ENCODE results near the gene UBAP1L. TPM values are rescaled to one million over a fixed set of nuclear protein-coding genes. Genes with fewer than 3 reads are reported as not detected.
"Not testable (repeated sequence)": the region's sequence is repeated elsewhere in the genome, so short reads cannot be mapped to it uniquely, and the experiment has no call there.

UBAP1L gene
- 1.8 TPM for total RNA-seq

- no peak for ATAC-seq
Observed at GRCh38 chr15:65115086-65115485, at the start of gene UBAP1L. Gene UBAP1L (minus strand): TSS chr15:65115200. CDS start chr15:65106215, 8,985 bp downstream.

GRCh38 chr15:65164139-65164538 lies 49.1 kb upstream of the UBAP1L start:
- no peak for ATAC-seq

- ATAC-seq: no peak
Observed at GRCh38 chr15:65163041-65163440, 48.0 kb upstream of the UBAP1L start.

DNA sequence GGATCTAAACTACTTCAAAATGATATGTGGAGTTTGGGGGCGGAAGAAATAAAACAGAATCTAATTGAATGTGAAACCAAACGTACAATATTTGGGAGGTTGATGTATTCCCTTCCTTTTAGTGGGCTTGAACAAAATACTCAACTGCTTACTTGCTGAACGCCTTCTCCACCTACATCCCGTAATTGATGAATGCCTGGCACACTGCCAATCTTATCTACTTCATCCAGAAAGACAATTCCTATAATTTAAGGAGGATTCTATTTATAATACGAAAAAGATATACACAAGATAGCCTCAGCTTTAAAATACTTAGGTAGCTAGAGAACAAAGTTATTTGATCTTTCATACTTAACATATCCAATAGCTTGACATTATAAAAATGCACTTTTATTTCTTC lies 41.7 kb upstream of the UBAP1L start:
- no peak for ATAC-seq

DNA sequence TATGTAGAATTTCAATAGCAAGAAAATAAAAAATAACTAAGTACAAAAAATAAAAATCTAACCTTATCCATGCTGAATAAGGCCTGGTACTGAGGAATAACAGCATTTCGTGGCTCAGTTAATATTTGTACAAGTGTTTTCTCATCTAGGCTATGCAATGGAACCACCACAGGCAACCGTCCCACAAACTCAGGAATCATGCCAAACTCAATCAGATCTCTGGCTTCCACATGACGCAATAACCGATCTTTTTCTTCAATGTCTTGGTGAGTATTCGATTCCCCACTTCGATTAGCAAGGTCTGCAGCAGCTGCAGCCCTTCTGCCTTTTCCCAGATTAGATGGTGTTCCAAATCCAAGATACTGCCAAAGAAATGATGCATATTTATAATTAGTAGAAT lies 39.7 kb upstream of the UBAP1L start:
- ATAC-seq: no peak

GRCh38 chr15:65147902-65148301 lies 32.9 kb upstream of the UBAP1L start:
- ATAC-seq: no peak

DNA sequence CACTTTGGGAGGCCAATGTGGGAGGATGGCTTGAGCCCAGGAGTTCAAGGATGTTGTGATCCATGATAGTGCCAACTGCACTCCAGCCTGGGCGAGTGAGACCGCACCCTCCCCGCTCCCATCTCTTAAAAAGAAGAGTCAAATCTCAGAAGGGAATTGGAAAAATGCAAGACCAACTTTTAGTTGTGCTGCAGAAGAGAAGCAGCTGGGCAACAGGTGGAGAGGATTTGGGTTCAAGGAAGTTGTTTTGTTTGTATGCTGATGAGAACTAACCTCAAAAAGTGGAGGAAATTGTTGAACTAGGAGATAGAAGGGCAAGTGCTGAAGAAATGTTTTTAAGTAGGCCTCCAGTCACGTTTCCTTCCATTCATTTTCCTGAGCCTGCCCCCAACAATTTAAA lies 31.4 kb upstream of the UBAP1L start:
- no peak for ATAC-seq

- ATAC-seq: not testable (repeated sequence)
Observed at GRCh38 chr15:65138631-65139030, 23.6 kb upstream of the UBAP1L start.

DNA sequence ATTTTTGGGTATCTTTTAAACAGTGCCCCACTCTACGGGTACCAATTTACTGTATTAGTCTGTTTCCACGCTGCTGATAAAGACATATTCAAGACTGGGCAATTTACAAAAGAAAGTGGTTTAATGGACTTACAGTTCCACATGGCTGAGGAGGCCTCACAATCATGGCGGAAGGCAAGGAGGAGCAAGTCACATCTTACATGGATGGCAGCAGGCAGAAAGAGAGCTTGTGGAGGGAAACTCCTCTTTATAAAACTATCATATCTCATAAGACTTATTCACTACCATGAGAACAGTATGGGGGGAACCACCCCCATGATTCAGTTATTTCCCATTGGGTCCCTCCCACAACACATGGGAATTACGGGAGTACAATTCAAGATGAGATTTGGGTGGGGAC lies 22.9 kb upstream of the UBAP1L start:
- ATAC-seq: not testable (repeated sequence)

- ATAC-seq: not testable (repeated sequence)
Observed at GRCh38 chr15:65137089-65137488, 22.1 kb upstream of the UBAP1L start.

DNA sequence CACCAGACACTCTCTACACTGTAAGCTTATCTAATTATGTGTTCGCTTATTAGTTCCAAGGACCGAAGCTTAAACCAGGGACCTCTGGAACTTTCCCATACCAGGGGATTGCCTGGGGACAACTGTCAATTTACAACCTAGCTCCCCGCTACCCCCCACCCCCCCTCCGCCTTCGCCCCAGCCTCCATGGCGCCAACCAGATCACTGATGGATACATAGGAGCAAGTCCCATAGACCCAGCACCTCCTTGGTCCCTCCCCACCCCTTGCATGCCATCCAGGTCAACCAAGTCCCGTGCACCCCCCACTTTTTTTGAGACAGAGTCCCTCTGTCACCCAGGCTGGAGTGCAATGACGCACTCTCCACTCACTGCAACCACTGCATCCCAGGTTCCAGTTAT lies 19.5 kb upstream of the UBAP1L start:
- no peak for ATAC-seq

GRCh38 chr15:65133548-65134200 lies 18.7 kb upstream of the UBAP1L start, which contains the start of gene PDCD7:
Gene PDCD7 (minus strand): TSS chr15:65133808. CDS start chr15:65133781, 27 bp downstream.
- ATAC-seq: peak; percentile 87

GRCh38 chr15:65132878-65133547 lies 18.0 kb upstream of the UBAP1L start:
- peak; percentile 68 for ATAC-seq

GRCh38 chr15:65130941-65131340 lies 15.9 kb upstream of the UBAP1L start:
- ATAC-seq: no peak

DNA sequence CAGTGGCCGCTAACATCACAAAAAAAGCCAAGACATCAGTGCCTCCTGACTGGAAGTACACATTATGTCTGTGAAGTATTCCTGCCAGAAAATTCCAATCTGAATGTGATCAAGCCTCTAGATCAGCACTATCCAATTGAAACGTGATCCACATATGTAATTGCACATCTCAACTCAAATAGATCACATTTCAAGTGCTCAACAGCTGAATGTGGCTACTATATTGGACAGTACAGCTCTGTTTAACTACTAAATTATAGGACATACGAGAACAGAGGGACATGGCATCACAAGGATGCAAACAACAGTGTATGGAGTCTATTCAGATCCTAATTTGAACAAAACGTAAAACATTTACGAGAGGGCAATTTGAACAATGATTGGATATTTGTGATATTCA lies 542 bp upstream of the UBAP1L start:
- ATAC-seq: no peak

GRCh38 chr15:65110676-65111292 lies 4.2 kb downstream of the UBAP1L start:
- ATAC-seq: peak; percentile 92

DNA sequence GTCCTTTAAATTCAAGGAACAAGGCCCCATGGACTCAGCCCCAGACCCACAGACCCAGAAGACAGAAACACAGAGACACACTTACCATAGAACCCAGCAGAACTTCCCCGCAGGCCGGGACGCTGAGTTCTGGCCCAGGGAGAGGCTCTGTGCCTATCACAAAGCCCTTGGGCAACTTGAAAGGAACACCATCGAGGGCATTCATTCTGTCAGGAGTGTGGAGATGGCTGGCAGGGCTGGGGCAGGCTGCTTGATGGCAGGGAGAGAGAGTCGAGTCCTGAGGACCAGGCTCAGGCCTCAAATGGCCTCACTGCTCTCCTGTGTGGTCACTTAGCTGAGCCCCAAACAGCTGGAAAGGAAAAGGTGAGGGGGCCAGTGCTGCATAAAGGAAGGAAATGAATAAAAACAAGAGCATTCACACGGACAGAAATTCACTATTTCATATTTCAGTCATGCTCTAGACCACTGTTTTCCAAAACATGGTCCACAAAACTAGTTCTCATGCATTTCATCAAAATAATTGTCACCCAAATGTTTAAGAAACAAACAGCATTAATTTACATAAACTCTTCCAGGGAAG lies 8.9 kb downstream of the UBAP1L start:
- ATAC-seq: no peak

- no peak for ATAC-seq
Observed at GRCh38 chr15:65105038-65105437, 10.0 kb downstream of the UBAP1L start.

GRCh38 chr15:65102912-65103311 lies 12.1 kb downstream of the UBAP1L start:
- ATAC-seq: no peak

DNA sequence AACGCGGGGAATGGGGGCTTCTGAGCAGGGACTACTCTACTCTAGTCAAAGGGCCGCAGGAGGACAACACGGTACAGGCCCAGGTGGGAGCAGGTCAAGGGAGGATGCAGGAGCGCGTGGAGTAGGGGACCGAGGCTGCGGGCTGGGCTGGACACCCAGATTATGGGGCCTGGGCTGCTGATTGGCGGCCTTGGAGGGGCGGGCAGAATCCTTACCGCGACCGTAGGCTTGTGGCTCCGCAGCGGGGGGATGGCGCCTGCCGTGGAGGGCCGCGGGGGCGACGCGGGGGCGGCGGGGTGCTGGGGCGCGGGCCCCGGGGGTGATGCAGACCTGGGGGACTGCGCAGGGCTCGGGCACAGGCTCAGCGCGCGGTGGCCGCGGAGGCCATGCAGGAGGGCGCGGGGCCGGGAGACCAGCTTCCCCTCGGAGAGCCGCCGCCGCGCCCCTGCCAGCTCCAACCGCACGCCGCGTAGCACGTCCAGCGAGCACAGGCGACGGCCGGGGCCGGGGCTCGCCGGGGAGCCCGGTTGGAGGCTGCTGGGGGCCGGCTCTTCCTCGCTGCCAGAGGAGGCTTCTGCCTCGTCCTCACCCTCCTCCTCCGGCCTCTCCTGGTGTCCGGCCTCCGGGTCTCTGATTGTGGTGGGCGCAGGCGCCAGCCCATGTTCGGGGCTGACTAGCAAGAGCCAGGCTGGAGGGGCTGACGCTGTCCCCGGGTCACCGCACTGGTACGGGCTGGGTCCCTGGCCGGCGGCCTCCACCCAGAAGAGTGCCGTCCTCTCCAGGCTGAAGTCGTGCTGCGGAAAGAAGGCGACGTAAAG lies 12.9 kb downstream of the UBAP1L start:
- ATAC-seq: no peak

DNA sequence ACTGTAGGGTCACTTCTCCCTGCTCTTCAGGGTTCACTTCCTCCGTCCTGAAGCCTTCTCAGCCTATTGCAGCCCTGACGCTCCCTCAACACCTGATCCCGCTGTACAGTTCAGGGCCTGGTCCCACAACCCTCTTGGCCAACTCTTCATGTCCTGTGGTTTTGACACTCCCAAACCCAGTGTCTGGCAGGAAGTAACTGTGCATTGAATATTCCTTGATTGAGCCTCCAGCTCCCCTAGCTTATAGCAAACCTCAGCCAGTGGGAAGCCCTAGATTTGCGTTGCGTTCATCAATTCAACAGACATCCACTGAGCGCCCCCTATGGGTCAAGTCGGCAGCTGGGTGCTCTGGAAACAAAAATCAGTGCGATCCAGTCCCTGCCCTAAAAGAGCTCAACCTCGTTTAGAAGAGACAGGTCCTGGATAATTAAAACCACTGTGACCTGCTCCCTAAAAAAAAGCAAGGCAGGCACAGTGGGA lies 13.5 kb downstream of the UBAP1L start:
- peak; percentile 57 for ATAC-seq

DNA sequence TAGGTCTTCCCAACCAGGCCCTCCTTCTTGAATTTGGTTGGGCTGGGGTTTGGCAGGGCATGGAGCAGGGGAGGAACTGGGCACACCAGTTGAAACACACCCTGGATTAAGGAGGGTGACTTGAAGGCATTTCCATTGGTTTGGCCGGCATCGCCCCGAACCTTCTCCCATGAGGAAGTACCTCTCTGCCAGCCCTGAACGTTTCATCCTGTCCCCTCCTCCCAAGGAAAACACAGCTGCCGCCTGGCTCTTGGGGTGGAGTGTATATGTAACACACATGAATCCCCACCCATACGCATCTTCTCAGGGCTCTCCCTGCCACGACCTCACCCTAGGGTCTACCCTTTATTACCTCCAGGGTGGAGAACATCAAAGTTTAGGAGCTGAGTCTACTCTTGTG lies 14.6 kb downstream of the UBAP1L start:
- ATAC-seq: peak; percentile 83

Measured in esophagus mucosa (tissue), 1 donor.